Right atrium auricular region (tissue), 2 donors: ENCODE data around the gene FRRS1L. TPM values are rescaled to one million over a fixed set of nuclear protein-coding genes. Genes with fewer than 3 reads are reported as not detected.

Source experiments
- DNase-seq: peaks from one replicate; pipeline ENCODE4 v3.0.0-alpha.2; 2019; ENCODE audit warnings: low spot score
- H3K27ac ChIP-seq, 2 donors: fragments of 200-600 bp; sonication (generic); 1 replicate in 1 of 2; 2 replicates in 1 of 2; pipeline ENCODE4 v1.5.1; 2016 to 2019
- H3K27me3 ChIP-seq, 2 donors: fragments of 200-600 bp; sonication (generic); one replicate each; pipeline versions ENCODE4 v1.5.1 to v1.6.0; 2017 to 2019
- H3K36me3 ChIP-seq: fragments of 200-600 bp; sonication (generic); one replicate; pipeline ENCODE4 v1.5.1; 2016
- H3K4me1 ChIP-seq, 2 donors: fragments of 200-600 bp; sonication (generic); one replicate each; pipeline versions ENCODE4 v1.5.1 to v1.6.0; 2017 to 2019
- H3K4me3 ChIP-seq, 2 donors: fragments of 200-600 bp; sonication (generic); 1 replicate in 1 of 2; 2 replicates in 1 of 2; pipeline ENCODE4 v1.5.1; 2017 to 2019; ENCODE audit warnings: mild to moderate bottlenecking in 1 of 2, moderate library complexity in 1 of 2
- H3K9me3 ChIP-seq, 2 donors: fragments of 200-600 bp; sonication (generic); one replicate each; pipeline ENCODE4 v1.5.1; 2019
- total RNA-seq, 2 donors: library from RNA; depleted of rRNA; stranded (reverse); fragments of >200 nt; gene quantifications; one replicate each; pipeline ENCODE4 v1.1.0, GENCODE V29; 2016
- TF ChIP-seq, protein P1 (sequence below), 2 donors: fragments of 200-600 bp; sonication (generic); IDR thresholded peaks; one replicate each; pipeline ENCODE4 v1.5.1; 2019; ENCODE audit warnings: antibody characterized with exemption in 2 of 2

The FRRS1L gene
- total RNA-seq, 2 donors from 2014 or later: 4.3 to 7.5 TPM

DNA sequence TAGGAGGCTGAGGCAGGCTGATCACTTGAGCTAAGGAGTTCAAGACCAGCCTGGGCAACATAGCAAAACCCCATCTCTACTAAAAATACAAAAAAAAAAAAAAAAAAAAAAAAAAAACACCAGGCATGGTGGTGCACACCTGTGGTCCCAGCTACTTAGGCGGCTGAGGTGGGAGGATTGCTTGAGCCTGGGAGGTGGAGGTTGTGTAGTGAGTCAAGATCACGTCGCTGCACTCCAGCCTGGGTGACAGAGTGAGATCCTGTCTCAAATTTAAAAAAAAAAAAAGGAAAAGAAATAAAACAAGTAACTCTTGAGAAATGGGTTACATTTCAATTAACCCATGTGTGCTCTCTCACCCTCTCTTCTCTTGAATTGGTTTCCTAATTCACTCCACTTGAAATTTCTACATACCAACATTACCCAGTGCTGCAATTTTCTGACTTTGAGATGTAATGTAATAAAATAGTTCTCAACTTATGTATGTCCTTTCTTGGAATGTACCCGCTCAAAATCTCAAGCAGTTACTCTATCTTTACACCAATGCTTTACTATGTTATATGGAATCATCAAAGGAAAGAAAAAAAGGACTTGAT, 83.1 kb downstream of the FRRS1L start:
- DNase-seq: no peak
- H3K4me1 ChIP-seq: no peaks in the 10 kb centered on the region
- H3K9me3 ChIP-seq: no peaks in the 10 kb centered on the region
- no peak overlapping the region for H3K4me3 ChIP-seq
- no peak overlapping the region for H3K27ac ChIP-seq
- peaks cover 16% of the 10 kb centered on the region for H3K36me3 ChIP-seq
- TF ChIP-seq, protein P1, sequence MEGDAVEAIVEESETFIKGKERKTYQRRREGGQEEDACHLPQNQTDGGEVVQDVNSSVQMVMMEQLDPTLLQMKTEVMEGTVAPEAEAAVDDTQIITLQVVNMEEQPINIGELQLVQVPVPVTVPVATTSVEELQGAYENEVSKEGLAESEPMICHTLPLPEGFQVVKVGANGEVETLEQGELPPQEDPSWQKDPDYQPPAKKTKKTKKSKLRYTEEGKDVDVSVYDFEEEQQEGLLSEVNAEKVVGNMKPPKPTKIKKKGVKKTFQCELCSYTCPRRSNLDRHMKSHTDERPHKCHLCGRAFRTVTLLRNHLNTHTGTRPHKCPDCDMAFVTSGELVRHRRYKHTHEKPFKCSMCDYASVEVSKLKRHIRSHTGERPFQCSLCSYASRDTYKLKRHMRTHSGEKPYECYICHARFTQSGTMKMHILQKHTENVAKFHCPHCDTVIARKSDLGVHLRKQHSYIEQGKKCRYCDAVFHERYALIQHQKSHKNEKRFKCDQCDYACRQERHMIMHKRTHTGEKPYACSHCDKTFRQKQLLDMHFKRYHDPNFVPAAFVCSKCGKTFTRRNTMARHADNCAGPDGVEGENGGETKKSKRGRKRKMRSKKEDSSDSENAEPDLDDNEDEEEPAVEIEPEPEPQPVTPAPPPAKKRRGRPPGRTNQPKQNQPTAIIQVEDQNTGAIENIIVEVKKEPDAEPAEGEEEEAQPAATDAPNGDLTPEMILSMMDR (IDR thresholded peaks at IDR 0.05): no peak
- no peaks in the 10 kb centered on the region for H3K27me3 ChIP-seq

DNA sequence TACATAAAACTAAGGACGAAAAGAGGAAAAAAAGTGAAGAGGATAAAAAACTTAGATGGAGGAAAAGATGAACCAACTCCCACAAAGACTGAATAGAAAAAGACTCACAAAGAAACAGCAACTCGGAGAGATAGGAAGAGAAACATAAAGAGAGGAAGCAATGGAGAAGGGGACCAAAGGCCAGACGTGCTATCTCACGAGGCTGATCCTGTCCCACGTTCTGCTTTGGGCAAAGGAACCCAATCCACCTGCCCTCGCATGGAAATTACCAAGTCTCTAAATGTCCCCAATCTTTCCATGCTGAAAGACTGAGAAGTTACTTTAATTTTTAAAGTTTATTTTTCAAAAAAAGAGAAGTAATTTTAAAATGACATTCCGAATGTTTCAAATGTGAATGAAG, 83.9 kb downstream of the FRRS1L start:
- Histone ChIP-seq H3K27ac (no peak overlapping the region), H3K36me3 (peaks cover 22% of the 10 kb centered on the region)
- TF ChIP-seq, protein P1 (IDR thresholded peaks at IDR 0.05): no peak

DNA sequence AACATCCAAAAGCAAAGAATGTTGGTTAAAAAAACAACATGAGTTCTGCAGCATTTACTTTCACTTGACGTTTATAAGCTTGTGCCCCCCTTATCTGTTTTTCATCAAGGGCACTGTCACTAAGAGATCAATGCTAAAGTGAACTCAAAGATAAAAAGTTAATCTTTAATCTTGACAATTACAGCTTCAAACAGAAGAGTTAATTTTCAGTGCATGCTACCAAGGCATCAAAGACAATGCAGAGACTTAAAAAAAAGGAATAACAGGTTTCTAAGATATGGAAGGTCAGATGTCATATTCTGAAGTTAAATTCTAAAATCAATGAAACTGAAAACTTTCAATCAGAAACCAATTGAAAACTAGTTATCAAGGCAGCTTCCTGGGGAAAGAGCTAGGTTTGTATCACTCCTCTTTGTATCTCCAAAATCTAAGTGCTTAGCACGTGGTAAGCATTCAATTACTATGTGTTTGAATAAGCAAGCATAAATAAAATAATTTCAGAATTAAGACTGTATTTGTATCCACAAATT, 84.9 kb downstream of the FRRS1L start:
- Histone ChIP-seq H3K4me1 (no peaks in the 10 kb centered on the region), H3K9me3 (no peaks in the 10 kb centered on the region), H3K36me3 (peaks cover 22% of the 10 kb centered on the region), H3K27ac (no peak overlapping the region), H3K27me3 (no peaks in the 10 kb centered on the region), H3K4me3 (no peak overlapping the region)
- TF ChIP-seq, protein P1 (IDR thresholded peaks at IDR 0.05): no peak
- no peak for DNase-seq

More for the DNA sequence above, 83.9 kb downstream of the FRRS1L start:
- H3K27me3 ChIP-seq: no peaks in the 10 kb centered on the region
- H3K4me3 ChIP-seq: no peak overlapping the region
- no peak for DNase-seq
- H3K9me3 ChIP-seq: no peaks in the 10 kb centered on the region
- H3K4me1 ChIP-seq: no peaks in the 10 kb centered on the region

Other genes with a start within 250 kb of the FRRS1L start
- gene ELP1, start 233.1 kb downstream of the FRRS1L start, total RNA-seq: 10 to 100 TPM; 14.7 to 22.1 TPM
- gene ABITRAM, start 232.8 kb downstream of the FRRS1L start, total RNA-seq: 1 to 10 TPM; 6.1 to 7.3 TPM
- 100 to 1,000 TPM in 1 of 2 donors, 10 to 100 TPM in 1; 98.9 to 120 TPM for gene CTNNAL1, start 153.8 kb downstream of the FRRS1L start, total RNA-seq
- 10 to 100 TPM; 89.0 to 95.1 TPM for gene TMEM245, start 47.3 kb downstream of the FRRS1L start, total RNA-seq
- gene EPB41L4B, start 153.8 kb upstream of the FRRS1L start, total RNA-seq: 10 to 100 TPM; 15.3 to 30.4 TPM